ENCODE measurements around the gene TAF12.
A peak's percentile ranks its signal among the peaks of the same experiment; 100 is the strongest.

DNA sequence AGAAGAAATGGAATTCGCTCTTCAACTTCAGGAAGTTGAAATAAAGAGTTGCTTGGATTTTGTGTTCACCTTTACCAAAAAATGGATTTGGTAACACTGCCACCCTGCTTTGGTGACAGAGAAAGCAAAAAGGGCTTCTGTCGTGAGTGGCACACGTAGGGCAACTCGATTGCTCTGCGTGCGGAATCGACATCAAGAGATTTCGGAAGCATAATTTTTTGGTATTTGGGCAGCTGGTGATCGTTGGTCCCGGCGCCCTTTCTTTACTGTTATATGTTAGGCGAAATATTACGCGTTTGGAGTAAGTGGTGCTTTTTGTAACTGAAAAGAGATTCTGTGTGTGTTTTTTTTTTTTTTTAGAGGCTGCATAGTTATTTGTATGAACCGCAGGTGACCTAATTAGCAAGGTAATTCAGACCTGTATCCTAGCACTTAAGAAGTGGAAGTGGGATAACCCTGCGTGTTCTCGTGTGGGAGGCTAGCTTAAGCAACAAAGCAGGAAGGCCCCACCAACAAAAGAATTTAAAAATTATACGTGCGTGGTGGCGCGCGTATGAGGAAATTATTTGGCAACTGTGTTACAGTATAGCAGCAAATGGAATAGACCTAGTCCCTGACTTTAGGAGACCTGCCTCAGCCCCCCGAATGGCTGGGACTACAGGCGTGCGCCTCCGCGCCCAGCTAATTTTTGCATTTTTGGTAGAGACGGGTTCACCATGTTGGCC is 5.8 kb upstream of the TAF12 start, which contains the start of gene RNU11:
- TF ChIP-seq, protein P1, sequence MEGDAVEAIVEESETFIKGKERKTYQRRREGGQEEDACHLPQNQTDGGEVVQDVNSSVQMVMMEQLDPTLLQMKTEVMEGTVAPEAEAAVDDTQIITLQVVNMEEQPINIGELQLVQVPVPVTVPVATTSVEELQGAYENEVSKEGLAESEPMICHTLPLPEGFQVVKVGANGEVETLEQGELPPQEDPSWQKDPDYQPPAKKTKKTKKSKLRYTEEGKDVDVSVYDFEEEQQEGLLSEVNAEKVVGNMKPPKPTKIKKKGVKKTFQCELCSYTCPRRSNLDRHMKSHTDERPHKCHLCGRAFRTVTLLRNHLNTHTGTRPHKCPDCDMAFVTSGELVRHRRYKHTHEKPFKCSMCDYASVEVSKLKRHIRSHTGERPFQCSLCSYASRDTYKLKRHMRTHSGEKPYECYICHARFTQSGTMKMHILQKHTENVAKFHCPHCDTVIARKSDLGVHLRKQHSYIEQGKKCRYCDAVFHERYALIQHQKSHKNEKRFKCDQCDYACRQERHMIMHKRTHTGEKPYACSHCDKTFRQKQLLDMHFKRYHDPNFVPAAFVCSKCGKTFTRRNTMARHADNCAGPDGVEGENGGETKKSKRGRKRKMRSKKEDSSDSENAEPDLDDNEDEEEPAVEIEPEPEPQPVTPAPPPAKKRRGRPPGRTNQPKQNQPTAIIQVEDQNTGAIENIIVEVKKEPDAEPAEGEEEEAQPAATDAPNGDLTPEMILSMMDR (IDR thresholded peaks at IDR 0.05), result no peak
- TF ChIP-seq POLR2A (IDR thresholded peaks at IDR 0.05) (peak in 1 of 2 donors; percentile 99), POLR2AphosphoS5 (IDR thresholded peaks at IDR 0.05; ENCODE audit: insufficient read depth in 1 of 2, low read depth in 1 of 2) (peak; percentile 78 to 96)
